Activated CD4-positive, alpha-beta T cell treated with anti-CD3 and anti-CD28 coated beads for 48 hours (primary cell): ENCODE measurements around the gene SYCP2.

ENCODE experiments used
- DNase-seq: peaks from one replicate; pipeline ENCODE4 v3.0.0-alpha.2; 2020

The SYCP2 gene

GRCh38 chr20:59832406-59833363, 100.8 kb downstream of the SYCP2 start:
- no peak for DNase-seq

- DNase-seq: no peak
Measured at GRCh38 chr20:59831916-59832270, 101.5 kb downstream of the SYCP2 start.

GRCh38 chr20:59831024-59831915, 102.2 kb downstream of the SYCP2 start:
- no peak for DNase-seq

GRCh38 chr20:59830665-59831023, 102.8 kb downstream of the SYCP2 start:
- DNase-seq: no peak

GRCh38 chr20:59829786-59830664, 103.4 kb downstream of the SYCP2 start:
- DNase-seq: no peak

- no peak for DNase-seq
Measured at GRCh38 chr20:59829054-59829785, 104.2 kb downstream of the SYCP2 start.

GRCh38 chr20:59828125-59829053, 105.0 kb downstream of the SYCP2 start:
- no peak for DNase-seq

GRCh38 chr20:59827138-59828056, 106.0 kb downstream of the SYCP2 start:
- no peak for DNase-seq

- no peak for DNase-seq
Measured at GRCh38 chr20:59825944-59826759, 107.3 kb downstream of the SYCP2 start.

- DNase-seq: no peak
Measured at GRCh38 chr20:59825563-59825920, 107.9 kb downstream of the SYCP2 start.

GRCh38 chr20:59824711-59825562, 108.5 kb downstream of the SYCP2 start:
- DNase-seq: no peak

GRCh38 chr20:59823491-59824259, 109.8 kb downstream of the SYCP2 start:
- DNase-seq: no peak

GRCh38 chr20:59823030-59823423, 110.4 kb downstream of the SYCP2 start:
- DNase-seq: no peak

- no peak for DNase-seq
Measured at GRCh38 chr20:59822291-59823029, 111.0 kb downstream of the SYCP2 start.

GRCh38 chr20:59821788-59822187, 111.6 kb downstream of the SYCP2 start:
- no peak for DNase-seq

GRCh38 chr20:59821201-59821600, 112.2 kb downstream of the SYCP2 start:
- no peak for DNase-seq
